GM19099 (cell line): ENCODE data around the gene DNAH3.

Source experiments
- POLR2A ChIP-seq: IDR thresholded peaks from 3 replicates; pipeline ENCODE4 v1.6.1; 2011; ENCODE audit warnings: low read depth; ENCODE audit not compliant: insufficient read length; ENCODE audit errors: extremely low read depth

The DNAH3 gene

GRCh38 chr16:21150375-21151001, at the start of gene DNAH3:
Gene DNAH3 (minus strand): TSS chr16:21150846. CDS start chr16:21150319, 527 bp downstream.
- TF ChIP-seq POLR2A, result no peak

- TF ChIP-seq POLR2A, result no peak
These were observed 49.1 kb upstream of the DNAH3 start for GRCh38 chr16:21199607-21200218.

- TF ChIP-seq POLR2A, result no peak
These were observed 47.0 kb upstream of the DNAH3 start for GRCh38 chr16:21197621-21198020.

GRCh38 chr16:21197112-21197511, 46.5 kb upstream of the DNAH3 start:
- TF ChIP-seq POLR2A, result no peak

GRCh38 chr16:21194771-21195301, 44.2 kb upstream of the DNAH3 start:
- TF ChIP-seq POLR2A, result no peak

- no peak for TF ChIP-seq POLR2A
These were observed 42.3 kb upstream of the DNAH3 start for GRCh38 chr16:21192991-21193390.

- no peak for TF ChIP-seq POLR2A
These were observed 40.0 kb upstream of the DNAH3 start for GRCh38 chr16:21190599-21190998.

- no peak for TF ChIP-seq POLR2A
These were observed 39.4 kb upstream of the DNAH3 start for GRCh38 chr16:21190013-21190412.

- no peak for TF ChIP-seq POLR2A
These were observed 38.7 kb upstream of the DNAH3 start for GRCh38 chr16:21189311-21189710.

- TF ChIP-seq POLR2A, result no peak
These were observed 35.7 kb upstream of the DNAH3 start for GRCh38 chr16:21186326-21186691.

GRCh38 chr16:21185659-21186325, 35.1 kb upstream of the DNAH3 start:
- no peak for TF ChIP-seq POLR2A

- no peak for TF ChIP-seq POLR2A
These were observed 34.2 kb upstream of the DNAH3 start for GRCh38 chr16:21184834-21185233.

GRCh38 chr16:21183995-21184394, 33.3 kb upstream of the DNAH3 start:
- TF ChIP-seq POLR2A, result no peak

GRCh38 chr16:21179983-21180365, 29.3 kb upstream of the DNAH3 start:
- TF ChIP-seq POLR2A, result no peak

GRCh38 chr16:21179126-21179982, 28.7 kb upstream of the DNAH3 start:
- no peak for TF ChIP-seq POLR2A
